HG03565 (cell line): ENCODE results near the gene NABP1.
A peak's percentile ranks its signal among the peaks of the same experiment; 100 is the strongest.

Source experiments
- ATAC-seq: cut with Tn5 transposase; IDR thresholded peaks from one replicate; pipeline ENCODE4 v1.9.1; 2021; ENCODE audit warnings: mild to moderate bottlenecking, moderate library complexity; ENCODE audit not compliant: unreplicated experiment

Gene NABP1

GRCh38 chr2:191703079-191703725 lies 25.3 kb downstream of the NABP1 start:
- ATAC-seq, result no peak

GRCh38 chr2:191705084-191705483 lies 27.1 kb downstream of the NABP1 start:
- no peak for ATAC-seq

GRCh38 chr2:191705701-191706100 lies 27.8 kb downstream of the NABP1 start:
- ATAC-seq, result no peak

- ATAC-seq, result no peak
These were observed 28.9 kb downstream of the NABP1 start for GRCh38 chr2:191706791-191707190.

GRCh38 chr2:191707542-191707941 lies 29.6 kb downstream of the NABP1 start:
- ATAC-seq, result no peak

GRCh38 chr2:191710411-191710900 lies 32.5 kb downstream of the NABP1 start:
- ATAC-seq, result no peak

GRCh38 chr2:191711621-191712020 lies 33.7 kb downstream of the NABP1 start:
- no peak for ATAC-seq

GRCh38 chr2:191713837-191714236 lies 35.9 kb downstream of the NABP1 start:
- ATAC-seq, result no peak

- no peak for ATAC-seq
These were observed 37.0 kb downstream of the NABP1 start for GRCh38 chr2:191714925-191715324.

GRCh38 chr2:191715471-191715870 lies 37.5 kb downstream of the NABP1 start:
- ATAC-seq, result no peak

GRCh38 chr2:191719261-191719660 lies 41.3 kb downstream of the NABP1 start:
- no peak for ATAC-seq

GRCh38 chr2:191719938-191720337 lies 42.0 kb downstream of the NABP1 start:
- no peak for ATAC-seq

- no peak for ATAC-seq
These were observed 43.4 kb downstream of the NABP1 start for GRCh38 chr2:191721331-191721730.

GRCh38 chr2:191724015-191724414 lies 46.1 kb downstream of the NABP1 start:
- ATAC-seq, result peak; percentile 77

GRCh38 chr2:191728750-191729624 lies 51.1 kb downstream of the NABP1 start:
- ATAC-seq, result no peak

- ATAC-seq, result no peak
These were observed 52.3 kb downstream of the NABP1 start for GRCh38 chr2:191730263-191730662.
